22Rv1 (cell line): ENCODE data around the gene NAA80.

Source experiments
- ZFX ChIP-seq: fragments of 450-650 bp; IDR thresholded peaks from 2 replicates; pipeline ENCODE4 v1.6.1; 2017; ENCODE audit warnings: antibody characterized with exemption, borderline replicate concordance
- TF ChIP-seq, protein P1 (sequence below): fragments of 450-650 bp; IDR thresholded peaks from 2 replicates; pipeline ENCODE4 v1.5.1; 2017; ENCODE audit warnings: mild to moderate bottlenecking

DNA sequence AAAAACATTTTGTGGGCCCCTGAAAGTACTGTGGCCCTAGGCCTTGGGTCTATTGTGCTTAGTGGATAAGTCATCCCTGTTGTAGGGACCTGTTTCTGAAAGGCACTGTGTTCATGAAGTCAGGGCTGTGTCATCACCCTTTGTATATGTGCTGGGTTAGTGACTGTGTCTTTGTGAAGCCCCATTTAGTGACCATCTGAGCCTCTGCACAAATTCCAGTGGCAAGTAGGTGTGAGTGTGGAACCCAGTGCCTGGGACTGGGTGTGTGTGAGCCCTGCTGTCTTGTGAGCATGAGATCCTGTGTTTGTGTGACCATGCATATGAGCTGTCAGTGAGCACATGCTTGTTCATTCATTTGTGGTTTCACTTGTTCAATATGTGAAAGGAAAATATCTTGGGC, 5.4 kb upstream of the NAA80 start:
- TF ChIP-seq, protein P1, sequence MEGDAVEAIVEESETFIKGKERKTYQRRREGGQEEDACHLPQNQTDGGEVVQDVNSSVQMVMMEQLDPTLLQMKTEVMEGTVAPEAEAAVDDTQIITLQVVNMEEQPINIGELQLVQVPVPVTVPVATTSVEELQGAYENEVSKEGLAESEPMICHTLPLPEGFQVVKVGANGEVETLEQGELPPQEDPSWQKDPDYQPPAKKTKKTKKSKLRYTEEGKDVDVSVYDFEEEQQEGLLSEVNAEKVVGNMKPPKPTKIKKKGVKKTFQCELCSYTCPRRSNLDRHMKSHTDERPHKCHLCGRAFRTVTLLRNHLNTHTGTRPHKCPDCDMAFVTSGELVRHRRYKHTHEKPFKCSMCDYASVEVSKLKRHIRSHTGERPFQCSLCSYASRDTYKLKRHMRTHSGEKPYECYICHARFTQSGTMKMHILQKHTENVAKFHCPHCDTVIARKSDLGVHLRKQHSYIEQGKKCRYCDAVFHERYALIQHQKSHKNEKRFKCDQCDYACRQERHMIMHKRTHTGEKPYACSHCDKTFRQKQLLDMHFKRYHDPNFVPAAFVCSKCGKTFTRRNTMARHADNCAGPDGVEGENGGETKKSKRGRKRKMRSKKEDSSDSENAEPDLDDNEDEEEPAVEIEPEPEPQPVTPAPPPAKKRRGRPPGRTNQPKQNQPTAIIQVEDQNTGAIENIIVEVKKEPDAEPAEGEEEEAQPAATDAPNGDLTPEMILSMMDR, result no peak
- TF ChIP-seq ZFX, result no peak
